GM19324 (cell line): ENCODE measurements around the gene SRGAP1.
A peak's percentile ranks its signal among the peaks of the same experiment; 100 is the strongest.
"Not testable (repeated sequence)": the region's sequence is repeated elsewhere in the genome, so short reads cannot be mapped to it uniquely, and the experiment has no call there.

ENCODE experiments used
- ATAC-seq: cut with Tn5 transposase; IDR thresholded peaks from one replicate; pipeline ENCODE4 v1.9.1; 2021; ENCODE audit warnings: mild to moderate bottlenecking, moderate library complexity; ENCODE audit not compliant: unreplicated experiment, low FRiP score

SRGAP1 gene

DNA sequence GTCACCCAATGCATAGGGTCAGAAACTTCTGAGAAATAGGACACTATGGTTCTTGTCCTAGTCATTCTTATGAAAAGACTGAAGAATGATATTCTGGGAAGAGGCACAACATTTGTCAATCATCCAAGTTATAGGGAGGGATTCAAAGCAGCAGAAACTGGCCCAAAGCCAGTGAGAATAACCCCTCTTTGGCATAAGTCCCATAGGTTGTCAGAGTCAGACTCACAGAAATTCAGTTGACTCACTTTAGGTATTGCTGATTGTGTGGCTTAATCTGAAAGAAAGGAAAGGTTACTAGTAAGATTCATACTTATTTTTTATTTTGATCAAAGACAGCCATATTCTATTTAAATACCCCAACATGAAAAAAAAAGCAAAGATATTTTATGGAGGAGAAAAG lies 151.0 kb downstream of the SRGAP1 start:
- no peak for ATAC-seq

GRCh38 chr12:63996556-63996955 lies 152.1 kb downstream of the SRGAP1 start:
- no peak for ATAC-seq

- no peak for ATAC-seq
Observed at GRCh38 chr12:63997198-63997597, 152.7 kb downstream of the SRGAP1 start.

DNA sequence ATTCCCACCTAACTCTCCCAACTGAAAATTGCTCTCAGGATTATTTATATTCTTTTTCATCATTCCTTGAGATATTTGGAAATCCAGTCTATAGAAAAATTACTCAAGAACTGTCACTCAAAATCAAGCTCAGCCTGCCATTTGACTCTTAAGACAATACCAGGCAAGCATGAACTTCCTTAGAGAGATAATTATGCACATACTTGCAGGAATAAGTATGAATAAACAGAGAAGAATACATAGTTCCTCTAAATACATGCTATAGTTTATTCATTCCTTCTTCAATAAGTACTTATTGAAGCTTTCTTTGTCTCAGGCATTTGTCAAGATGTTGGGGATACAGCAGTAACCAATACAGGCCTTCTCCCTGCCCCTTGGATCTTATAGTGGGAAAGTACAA lies 154.1 kb downstream of the SRGAP1 start:
- no peak for ATAC-seq

DNA sequence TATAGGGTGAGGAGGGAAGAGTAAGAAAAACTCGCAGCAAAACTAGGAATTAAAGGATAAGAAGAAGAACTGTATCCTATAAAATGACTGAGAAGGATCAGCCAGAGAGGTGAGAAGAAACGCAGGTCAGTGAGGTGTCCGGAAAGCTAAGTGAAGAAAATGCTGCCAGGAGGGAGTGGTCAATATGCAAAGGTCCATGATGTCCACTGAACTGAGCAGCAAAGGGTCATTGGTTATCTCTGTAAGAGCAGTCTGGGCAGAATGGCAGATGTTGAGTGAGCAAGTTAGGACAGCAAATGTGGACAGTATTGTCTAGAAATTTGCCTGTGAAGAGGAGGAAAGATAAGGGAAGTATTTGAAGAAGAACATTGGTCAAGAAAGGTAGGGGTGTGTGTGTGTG lies 155.4 kb downstream of the SRGAP1 start:
- ATAC-seq = no peak

GRCh38 chr12:64001439-64001838 lies 156.9 kb downstream of the SRGAP1 start:
- no peak for ATAC-seq

DNA sequence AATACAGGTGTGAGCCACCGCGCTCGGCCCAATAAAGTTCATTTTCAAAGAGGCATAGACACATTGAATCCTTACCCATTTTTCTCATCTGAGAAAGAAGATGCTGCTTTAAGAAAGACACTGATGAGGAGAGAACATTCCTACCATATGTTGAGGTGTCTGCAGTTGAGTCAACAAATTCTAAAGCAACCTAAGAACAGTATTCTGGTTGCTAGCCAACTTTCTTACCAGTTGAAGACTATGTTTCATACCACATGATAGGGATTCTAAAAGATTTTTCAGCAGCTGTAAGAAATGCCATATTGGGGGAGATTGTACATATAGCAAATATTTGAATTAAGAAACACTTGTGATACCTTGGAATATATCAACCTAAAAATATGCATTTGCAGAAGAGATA lies 160.1 kb downstream of the SRGAP1 start:
- no peak for ATAC-seq

DNA sequence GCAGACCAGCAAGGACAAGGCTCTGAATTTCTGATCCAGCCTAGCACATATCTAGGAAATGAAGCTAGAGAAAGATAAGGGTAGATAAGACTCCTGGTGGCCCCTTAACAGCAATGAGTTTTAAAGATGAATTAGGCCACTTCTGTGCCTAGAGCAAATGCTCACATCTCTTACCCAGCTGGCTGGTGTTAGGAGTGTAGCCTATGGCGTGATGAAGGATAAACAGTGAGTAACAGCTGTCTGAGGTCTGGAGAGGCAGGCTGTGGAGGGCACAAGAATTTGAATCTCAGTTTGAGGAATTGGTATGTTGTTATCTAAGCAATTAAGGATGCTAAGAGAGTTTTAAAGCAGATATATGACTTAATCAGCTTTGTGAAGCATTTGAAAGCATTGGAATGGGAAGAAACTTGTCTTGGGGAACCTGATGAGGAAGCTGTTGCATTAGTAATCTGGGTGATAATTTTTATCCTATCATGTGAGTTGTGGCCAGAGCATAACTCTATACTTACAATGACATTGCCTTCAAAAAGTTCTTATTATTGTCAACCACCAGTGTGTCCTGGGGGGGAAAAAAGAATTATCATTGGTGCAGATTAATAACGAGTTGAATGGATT lies 161.8 kb downstream of the SRGAP1 start:
- ATAC-seq = no peak

DNA sequence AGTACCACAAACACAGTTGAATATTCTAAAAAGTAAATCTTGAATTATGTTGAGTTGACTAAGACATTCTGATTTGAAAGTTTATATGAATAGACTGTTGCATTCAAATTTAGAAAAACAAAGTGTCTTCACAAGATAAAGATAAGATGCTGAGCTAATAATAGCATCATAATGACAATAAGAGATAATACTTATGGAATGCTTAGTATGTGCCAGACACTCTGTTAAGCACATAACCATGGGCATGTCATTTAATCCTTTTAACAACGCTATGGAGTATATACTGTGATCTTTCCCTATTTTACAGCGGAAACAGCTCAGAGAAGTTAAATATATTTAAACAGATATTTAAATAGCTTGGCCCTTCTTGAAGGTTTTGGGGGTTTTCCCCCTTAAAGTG lies 163.4 kb downstream of the SRGAP1 start:
- no peak for ATAC-seq

DNA sequence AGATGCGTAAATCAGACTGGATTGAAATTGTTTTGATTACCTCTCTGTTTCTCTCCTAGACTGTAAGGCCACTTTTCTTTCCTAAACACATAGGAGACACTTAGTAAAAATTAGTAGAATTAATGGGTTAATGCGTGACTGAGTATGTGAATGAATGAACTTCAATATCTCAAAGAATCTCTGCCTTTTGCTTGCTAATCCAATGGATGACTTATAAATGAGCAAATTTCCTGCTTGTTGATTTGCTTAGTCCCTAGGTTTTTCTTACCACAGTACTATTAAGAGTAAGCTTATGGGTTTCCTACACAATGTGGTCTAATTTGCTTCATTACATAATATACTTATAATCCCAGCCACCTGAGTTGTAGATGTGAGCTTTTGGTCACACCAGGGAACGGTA lies 164.1 kb downstream of the SRGAP1 start:
- ATAC-seq = no peak

DNA sequence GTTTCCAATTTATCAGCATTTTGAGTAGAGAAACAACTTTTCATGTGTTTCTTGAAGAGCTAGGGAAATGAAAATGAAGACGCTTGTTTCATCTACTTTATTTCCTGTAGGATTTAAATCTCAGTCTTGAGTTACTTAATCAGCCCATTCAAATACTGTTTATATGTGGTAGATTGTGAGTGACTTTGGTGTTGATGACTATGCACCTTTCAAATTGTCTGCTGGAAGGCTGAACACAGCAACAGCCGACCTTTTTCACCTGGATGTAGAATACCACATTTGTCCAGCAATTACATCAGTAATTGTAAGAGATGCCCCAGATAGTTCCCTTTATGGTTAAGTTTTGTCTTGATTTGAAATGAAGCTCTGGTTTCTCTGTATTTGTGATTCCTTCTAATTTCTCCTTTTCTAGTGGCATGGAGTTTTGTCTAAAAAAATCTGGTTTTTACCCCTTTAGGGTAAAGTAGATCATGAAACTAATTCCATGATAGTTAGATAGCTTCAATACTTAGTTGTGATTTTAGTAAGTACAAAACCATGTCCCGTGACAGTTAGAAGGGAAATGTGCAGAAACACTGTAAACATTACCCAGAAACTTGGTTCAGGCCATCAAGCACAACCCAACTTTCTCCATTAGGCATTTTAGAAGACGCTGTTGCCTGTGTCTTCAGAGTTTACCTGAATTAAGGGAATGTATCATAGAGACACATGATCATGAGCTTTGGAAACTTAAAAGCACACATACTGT lies 165.0 kb downstream of the SRGAP1 start:
- ATAC-seq = peak; percentile 37

DNA sequence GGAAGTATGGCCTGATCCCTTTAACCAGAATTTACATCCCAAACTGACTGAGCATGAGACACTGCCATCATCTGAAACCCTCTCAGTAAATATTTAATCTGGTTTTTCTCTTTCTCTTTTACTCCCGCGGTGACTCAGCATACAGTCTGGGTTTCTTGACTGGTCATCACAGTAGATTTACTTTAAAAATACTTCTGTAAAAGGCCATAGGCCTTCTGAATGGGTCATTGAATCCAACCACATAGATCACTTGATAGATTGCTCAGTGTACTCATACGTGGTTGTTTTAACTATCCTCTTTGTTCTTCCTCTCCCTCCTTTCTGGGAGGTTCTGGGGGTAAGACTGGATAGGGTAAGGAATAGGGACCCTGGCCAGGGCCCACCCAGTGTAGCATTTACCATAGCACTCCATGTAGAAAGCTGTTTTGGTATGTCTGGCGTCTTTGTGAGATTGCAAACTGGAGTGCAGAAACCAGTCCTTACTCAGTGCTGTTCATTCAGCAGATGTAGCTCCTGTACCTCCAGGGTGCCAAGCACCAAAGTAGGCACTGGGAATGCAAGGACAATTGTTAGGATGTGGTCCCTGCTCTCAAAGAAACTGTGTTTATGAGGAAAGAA lies 165.7 kb downstream of the SRGAP1 start:
- peak; percentile 82 for ATAC-seq

DNA sequence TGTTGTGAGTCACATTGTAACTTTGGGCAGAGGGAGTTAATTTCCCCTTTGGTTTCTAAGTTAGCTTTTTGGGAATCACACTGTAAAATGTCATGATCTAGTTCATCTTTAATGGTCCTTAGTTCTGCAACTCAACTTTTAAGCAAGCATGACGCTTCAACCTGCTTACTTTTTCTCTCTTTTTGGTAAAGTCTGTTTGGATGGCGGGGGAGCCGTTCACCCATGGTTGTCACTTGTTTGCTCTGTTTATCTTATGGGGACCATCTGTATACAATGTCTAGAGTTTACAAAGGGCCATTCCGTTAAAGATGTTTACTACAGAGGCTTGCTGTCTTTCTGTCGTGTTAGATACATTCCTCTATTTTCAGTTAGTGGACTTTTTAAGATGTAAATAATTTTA lies 172.0 kb downstream of the SRGAP1 start:
- ATAC-seq = no peak

GRCh38 chr12:64018116-64018515 lies 173.6 kb downstream of the SRGAP1 start:
- not testable (repeated sequence) for ATAC-seq

DNA sequence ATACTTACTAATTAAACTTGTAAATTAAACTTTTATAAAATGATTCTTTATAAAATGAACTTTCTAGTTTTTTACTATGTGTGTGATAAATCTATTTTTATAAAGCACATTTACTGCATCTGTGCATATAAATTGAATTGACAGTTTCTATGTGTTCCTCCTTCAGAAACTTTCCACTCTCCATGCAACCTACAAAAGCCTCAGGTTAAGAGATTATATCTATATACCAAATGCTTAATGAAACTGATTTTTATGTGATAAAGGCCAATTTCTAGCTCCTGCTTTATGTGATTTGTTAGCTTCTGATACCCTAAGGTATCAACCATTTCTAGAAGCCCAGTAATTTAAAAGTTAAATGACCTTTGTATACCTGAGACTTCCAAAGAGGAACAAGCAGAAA lies 174.0 kb downstream of the SRGAP1 start:
- no peak for ATAC-seq

DNA sequence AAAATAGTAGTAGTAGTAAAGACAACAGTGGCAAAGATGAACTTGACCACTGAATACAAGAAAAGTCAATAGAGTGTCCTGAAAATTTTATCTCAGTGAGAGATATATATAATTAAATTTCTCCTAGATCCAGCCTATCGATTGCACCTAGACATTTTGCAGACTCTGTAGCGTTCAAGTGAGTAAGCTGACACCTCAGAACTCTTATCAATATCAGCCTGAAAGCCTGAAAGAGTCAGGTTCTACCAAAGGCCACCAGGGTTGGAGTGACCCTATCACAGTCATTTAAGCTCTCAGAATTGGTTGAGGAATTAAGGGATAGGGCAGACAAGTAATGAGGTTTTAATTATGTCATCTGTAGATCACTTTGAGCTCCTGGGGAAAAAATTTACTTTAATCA lies 174.6 kb downstream of the SRGAP1 start:
- ATAC-seq = no peak

DNA sequence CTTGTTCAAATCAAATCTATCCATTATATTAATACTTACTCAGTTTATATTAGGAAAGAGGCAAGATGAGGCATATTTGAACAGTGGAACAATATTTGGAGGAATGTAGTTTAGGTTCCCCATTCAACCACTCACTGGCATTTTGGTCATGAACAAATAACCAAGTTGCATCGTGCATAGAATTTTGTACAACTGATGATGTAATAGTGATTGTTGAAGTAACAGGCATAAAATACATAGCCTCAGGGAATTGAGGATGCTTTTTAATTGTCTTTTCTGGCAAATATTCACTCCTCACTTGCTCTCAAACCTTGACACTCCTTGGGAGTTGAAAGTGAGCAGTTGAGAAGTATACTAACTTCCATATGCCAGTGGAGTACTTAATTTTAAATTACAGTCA lies 175.2 kb downstream of the SRGAP1 start:
- no peak for ATAC-seq

- ATAC-seq = no peak
Observed at GRCh38 chr12:64025174-64025958, 180.9 kb downstream of the SRGAP1 start.

- ATAC-seq = no peak
Observed at GRCh38 chr12:64027311-64027710, 182.8 kb downstream of the SRGAP1 start.

GRCh38 chr12:64028541-64028940 lies 184.0 kb downstream of the SRGAP1 start:
- ATAC-seq = no peak
